Stimulated activated CD4-positive, alpha-beta T cell treated with anti-CD3 and anti-CD28 coated beads, TNF-alpha, amount 100 ng/mL, for 4 hours (primary cell): ENCODE data around the gene ASPDH.

Experiments
- DNase-seq, 3 experiments: peaks; one replicate each; pipeline ENCODE4 v3.0.0-alpha.2; 2020; ENCODE audit warnings: low read depth in 3 of 3

ASPDH gene

DNA sequence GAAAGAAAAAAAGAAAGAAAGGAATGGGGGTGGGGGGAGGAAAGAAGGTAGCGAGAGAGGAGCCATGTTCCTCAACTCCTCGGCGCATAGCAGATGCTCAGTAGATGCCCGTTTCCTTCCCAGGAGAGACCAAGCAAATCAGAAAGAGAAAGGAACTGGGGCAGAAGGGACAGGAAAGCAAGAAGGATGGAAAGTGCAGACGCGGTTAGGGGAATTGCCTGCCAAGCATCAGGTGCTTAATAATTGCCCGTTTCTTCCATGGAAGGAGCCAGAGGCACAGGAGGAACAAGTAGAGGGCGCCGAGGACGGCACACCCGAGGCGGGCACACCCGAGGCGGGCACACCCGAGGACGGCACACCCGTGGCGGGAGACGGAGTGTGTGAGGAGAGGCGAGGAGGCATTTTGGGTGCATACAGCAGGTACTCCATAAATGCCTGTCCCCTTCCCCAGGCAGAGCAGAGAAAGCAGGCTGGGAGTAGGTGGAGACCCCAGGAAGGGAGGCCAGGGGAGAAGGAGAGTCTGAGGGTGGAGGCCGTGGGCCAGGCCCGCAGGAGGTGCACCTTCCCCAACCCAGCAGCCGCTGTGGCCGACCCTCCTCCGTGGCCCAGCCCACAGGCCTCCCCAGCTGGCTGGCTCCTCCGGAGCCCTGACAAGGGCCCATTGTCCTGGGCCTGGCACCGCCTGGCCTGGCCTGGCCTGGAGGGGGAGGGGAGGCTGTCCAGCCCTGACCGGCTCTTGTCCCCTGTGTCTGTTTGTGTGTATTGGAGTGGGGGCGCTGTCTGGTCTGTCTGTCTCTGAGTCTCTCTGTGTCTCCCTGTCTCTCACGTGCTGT is 17.3 kb downstream of the ASPDH start:
- no peak for DNase-seq

DNA sequence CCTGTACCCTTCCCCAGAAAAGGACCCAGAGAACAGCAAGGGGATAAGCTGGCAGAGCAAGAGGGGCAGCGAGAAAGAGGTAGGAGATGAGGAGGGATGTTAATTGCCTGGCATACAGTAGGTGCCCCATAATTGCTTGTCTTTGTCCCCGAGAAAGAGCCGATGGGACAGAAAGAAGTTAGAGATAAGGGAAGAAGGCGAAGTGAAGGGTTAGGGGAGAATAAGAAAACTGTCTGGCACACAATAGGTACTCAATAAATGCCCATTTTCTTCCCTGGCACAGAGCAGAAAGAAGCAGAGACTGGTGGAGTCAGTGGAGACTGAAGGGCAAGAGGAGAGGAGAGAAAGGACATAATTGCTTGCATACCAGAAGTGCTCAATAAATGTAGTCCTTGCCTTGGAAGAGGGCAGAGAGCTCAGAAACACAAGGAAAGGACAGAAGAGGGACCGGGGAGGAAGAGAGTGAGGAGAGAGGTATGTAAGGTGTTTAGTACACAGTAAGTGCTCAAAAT is 18.6 kb downstream of the ASPDH start:
- DNase-seq: no peak

DNA sequence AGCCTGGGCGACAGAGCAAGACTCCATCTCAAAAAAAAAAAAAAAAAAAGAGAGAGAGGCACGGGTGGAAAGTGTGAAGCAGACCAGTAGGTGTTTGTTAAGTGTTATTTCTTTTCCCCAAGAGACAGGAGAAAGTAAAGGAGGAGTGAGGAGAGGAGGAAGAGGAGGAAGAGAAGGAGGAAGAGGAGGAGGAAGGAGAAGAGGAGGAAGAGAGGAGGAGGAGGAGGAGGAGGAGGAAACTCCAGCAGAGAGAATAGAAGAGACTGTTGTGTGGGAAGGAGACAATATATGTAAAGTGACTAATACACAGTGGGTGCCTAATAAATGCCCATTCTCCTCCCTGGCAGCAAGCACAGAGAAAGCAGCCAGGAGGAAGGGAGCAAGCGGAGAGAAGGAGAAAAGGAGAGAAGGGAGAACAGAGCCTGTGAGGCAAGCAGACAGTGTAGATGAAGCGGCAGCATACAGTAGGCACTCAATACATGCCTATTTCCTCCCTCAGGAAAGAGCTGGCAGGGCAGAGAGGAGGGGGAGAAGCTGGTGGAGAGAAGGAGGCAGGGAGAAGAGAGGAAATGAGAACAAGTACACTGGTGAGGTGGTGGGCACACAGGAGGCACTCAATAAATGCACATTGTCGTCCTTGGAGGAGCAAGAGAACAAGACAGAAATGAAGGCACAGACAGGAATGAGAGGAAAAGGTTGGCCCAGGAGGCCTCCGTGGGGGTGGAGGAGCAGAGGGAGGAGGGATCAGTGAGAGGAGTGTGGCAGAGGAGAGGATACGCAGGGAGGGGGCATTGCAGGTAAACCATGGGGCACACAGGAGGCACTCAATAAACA is 19.3 kb downstream of the ASPDH start:
- no peak for DNase-seq

DNA sequence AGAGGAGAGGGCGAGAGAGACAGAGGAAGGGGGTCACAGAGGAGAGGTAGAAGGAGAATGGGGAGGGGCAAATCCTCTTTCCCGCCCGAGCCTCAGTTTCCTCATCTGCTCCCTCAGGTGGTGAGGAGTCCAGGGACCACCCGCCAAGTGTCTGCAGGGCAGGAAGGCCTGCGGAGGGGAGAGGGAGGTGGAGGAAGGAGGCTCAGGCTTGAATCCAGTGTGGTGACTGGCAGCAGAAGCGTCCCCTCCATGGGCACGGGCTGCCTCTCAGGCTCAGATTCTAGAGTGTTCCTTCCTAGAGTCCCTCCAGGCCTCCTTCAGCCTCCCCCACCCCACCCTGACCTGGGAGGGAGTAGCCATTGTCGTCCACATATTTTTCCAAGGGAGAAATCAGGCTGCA is 20.5 kb downstream of the ASPDH start:
- no peak for DNase-seq

DNA sequence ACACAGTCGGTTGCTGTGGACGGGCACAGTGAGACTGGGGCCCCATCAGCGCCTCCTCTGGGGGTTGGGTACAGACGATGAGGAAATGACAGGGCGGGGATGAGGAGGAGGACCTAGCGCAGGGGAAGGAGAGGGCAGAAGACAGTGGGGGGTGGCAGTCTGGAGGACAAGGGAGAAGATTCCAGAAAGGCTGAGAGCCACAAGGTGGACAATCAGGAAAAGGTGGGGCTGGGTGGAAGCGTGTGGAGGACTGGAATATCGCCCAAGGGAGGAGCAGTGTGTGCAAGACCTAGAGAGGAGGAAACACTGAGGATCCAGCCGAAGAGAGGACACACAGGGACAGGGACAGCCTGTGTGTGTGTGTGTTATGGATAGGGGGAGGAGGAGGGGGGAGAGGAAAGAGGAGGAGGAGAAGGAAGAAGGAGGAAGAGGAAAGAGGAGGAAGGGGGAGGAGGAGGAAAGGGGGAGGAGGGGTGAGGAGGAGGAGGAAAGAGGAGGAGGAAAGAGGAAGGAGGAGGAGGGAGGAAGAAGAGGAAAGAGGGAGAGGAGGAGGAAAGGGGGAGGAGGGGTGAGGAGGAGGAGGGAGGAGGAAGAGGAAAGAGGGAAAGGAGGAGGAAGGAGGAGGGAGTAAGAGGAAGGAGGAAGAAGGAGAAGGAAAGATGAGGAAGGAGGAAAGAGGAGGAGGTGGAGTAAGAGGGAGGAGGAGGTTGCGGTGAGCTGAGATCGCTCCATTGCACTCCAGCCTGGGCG is 21.2 kb downstream of the ASPDH start:
- DNase-seq: no peak

DNA sequence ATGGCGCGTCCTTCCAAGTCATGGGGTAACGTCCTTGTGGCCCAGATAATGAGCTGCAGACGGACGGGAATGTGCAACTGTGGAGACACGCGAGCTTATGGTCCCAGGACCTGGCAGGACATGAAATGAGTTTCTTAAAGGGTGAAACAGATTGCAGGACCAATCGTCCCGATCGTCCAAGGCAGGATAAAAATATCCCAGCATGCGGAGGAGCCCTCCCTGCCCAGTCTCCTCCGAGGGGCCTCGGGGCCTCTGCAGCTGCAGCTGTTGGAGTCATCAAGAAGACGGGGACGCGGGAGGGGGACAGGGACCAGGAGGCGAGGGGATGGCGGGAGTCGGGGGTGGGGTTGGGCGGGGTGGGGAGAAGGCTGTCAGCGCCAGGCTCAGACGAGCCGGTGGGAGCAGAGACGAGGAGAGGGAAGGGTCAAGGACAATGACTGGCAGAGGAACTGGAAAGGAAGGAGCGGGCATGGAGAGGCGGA is 22.7 kb downstream of the ASPDH start:
- DNase-seq: no peak

DNA sequence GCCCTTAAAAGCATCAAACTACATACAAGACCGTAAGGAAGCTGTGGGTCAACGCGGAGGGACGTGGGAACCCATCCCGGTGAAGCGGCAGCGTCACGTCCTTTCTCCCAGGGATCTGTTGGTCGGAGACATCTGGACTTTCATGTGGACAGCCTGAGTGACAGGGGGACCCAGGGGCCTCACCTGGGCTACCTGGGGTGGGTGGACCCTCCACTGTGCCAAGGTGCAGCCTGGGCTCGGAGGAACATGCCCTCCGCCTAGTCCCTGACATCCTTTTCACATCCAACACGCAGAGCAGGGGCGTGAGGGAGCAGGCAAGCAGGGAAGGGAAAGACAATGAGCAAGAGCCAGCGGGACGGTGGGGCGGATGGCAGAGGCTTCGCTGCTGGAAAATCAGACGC is 23.3 kb downstream of the ASPDH start:
- no peak for DNase-seq

DNA sequence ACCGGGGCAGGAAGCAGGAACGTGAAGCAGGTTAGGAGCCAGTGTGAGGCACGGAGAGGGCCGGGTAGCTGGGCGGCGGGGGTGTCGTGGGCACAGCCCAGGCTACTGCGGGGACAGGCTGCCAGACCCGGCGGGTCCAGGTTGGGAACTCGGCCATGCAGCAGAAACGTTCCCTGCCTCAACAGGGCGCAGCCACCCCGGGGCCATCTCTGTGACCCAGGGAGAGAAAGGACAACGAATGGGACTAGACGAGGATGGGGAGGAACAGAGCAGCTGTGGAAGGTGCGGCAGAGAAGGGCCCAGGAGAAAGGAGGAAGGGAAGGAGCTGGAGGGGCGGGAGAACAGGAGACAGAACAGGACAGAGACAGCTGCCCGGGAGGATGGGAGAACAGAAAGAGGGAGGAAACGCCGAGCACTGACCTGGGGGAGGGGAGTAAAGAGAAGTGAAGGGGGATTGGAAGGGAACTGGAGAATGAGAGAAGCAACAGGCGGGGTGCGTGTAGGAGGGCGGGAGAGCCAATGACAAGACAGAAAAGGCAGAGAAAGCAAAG is 24.2 kb downstream of the ASPDH start:
- no peak for DNase-seq

DNA sequence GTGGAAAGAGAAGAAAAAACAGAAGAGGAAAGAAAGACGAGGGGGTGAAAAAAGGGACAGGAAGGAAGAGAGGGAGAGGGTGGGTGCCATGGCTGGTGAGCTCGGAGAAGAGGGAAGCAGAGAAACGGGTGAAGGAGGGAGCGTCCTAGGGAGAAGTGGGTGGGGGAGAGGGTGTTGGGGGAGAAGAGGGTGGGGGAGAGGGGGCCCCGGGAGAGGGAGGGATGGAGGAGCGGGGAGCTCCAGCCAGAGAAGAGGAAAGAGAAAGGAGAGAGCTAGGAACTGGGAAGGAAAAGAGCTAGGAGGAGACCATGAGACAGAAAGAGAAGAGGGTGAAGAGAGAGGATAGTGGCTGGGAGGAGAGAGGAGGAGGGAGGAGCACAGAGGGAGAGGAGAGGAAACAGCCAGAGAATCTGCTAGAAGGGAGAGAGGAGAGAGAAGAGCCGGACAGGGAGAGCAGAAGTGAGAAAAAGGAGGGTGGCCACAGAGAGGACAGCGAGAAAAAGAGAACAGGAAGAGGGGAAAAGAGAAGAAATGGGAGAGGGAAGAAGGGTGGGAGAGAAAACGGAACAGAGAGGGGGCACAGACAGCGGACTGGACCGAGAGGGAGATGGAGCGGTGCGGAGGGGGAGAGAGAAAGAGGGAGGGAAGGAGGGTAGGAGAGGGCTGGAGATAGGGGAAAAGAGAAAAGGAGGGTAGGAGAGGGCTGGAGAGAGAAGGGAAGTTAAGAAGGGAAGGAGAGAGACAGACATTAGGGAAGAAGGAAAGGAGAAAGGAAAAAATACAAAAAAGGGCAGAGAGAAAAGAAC is 25.1 kb downstream of the ASPDH start:
- no peak for DNase-seq

DNA sequence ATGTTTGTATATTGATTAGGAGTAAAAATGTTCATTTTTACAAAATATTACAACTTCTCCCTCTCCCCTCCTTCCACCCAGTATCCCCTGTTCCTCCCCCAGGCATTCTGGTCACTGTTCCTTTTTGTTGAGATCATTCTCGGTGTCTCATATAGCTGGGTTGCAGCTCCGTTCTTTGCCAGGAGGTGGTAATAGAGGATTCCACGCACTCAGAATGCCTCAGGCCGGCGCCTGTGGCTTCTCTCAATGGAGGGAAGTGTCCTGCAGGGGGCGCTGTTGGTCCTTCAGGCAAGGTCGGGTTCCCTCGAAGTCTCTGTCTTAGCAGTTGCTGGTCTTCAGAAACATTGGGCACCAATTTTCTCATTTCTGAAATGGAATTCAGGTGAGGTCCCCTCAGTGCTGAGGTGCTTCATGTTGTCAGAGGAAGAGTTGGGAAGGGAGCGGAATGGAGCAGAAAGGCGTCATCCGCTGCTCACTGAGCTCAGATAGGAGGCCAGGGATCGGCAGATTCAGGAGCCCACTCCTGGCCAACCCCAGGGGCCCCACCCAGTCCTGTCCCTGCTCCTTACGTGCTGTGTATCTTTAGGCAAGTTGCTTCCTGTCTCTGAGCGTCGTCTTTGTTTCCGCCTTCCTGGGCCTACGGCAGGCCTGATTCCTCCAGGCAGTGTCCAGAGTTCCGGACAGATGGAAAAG is 26.7 kb downstream of the ASPDH start:
- no peak for DNase-seq

DNA sequence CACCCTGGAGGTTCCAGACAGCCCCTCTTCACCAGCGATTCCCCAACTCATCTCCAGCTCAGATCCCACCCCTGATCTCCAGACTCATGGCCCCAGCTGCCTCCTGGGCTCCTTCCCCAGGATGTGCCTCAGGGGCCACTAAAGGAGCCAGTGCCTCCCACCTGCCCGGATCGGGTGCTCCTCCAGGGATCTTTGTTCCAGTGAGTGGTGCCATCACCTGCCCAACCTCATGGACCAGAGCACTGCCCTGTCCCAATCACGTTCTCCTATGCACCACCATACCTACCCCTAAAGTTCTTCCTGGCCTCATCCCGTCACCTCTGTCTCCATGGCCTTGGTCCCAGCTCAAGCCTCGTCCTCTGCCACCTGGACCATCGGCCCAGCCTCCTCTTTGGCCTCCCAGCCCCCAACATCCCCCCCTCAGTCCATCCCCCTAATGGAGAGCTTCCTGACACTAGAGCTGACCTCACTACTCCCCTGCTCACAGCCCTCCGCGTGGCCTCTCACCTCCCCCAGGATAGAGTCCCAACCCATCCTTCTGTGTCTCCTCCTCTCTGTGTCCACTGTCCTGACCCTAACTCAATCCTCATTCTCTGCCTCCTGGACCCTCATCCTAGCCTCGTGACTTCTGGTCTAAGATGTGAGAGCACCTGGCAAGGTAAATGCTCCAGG is 28.3 kb downstream of the ASPDH start:
- DNase-seq: no peak

DNA sequence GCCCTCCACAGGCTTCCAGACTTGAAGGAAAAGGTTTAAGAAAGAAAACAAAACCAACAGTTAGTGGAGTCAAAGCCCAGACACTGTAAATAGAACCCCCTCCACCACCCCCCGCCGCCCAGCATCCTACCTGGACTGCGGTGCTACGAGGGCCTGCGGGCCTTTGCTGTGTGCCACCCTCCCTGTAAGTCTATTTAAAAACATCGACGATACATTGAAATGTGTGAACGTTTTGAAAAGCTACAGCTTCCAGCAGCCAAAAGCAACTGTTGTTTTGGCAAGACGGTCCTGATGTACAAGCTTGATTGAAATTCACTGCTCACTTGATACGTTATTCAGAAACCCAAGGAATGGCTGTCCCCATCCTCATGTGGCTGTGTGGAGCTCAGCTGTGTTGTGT is 30.8 kb downstream of the ASPDH start:
- DNase-seq: no peak

DNA sequence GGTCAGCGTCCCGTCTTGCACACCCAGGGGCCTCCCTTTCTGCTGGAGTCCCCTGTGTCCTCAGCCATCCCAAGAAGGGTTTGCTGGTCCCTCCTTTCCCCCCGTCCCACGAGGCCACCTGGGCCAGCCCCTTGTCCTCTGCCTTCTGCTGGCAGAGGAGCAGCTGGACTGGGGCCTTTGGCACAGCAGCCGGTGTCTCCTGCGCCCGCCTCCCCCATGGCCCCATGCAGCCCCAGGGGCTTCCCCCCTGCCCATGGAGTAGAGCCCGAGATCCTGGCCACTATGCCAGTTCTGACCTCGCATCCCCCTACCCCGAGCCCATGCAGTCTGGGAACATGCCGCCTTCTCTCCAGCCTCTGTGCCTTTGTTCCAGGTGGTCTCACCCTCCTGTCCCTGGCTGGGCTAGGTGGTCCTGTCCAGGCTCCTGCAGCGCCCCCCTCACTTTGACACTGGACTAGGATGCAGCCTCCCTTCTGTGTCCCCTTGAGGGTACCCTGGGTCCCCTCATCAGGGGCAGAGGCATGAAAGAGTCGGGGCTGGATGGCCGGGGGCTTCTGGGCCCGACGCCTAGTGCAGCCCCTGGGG is 31.4 kb downstream of the ASPDH start:
- no peak for DNase-seq

DNA sequence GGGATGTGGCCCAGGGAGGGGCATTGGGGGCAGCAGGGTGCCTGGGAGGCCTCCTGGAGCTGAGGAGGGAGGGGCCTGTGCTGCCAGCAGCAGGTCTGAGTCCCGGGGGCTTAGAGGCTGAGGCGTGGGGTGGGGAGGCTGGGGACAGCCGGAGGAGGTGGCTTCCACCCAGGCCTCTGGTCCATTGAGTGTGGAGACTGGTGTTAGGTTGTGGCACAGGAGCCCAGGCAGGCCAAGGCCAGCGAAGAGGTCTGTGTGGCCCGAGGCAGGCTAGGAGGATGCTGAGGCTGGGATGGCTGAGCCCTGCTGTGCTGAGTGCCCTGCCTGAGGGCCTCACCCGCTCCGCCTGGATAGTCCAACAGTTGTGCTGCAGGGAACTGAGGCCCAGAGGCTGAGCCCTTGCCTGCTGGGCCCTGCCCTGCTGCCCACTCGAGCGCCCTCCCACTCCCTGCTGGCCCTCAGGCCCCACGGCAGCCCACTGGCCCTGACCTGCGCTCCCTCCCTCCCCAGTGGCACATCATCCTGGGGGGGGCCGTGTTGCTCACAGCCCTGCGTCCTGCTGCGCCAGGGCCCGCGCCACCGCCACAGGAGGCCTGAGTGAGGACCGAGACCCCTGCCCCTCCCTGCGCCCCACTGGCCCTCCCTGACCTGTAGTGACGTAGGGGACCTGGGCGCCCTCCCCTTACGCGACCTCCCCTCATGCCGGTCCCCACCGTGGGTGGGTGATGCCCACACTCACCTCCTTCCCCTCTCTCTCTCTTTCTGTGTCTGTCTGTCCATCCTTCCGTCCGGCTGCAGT is 32.2 kb downstream of the ASPDH start:
- no peak for DNase-seq

DNA sequence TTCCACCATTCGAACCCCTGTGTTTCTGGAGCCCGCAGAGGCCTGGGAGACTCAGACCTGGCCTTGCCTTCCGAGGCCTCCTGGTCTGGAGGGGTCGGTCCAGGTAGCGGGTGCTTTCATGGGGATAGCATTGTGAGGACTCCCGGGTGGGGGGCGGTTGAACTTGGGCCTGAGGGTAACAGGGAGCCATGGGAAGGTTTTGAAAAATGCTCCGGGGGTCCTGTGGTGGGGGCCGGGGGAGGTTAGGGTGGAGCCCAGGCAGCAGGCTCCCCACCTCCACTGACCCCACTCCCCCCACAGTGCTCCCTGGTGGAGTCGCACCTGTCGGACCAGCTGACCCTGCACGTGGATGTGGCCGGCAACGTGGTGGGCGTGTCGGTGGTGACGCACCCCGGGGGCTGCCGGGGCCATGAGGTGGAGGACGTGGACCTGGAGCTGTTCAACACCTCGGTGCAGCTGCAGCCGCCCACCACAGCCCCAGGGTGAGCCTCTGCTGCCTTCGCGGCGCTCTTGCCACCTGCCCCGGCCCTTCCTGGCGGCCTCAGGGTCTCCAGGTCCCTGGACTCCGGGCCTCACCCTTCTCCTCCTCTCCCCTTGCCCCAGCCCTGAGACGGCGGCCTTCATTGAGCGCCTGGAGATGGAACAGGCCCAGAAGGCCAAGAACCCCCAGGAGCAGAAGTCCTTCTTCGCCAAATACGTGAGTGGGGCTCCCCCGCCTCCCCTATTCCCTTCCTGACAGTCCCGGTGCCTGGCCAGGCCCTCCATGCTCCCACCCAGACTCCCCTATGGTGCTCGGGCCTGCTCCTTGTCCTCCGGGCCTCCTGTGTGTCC is 33.2 kb downstream of the ASPDH start:
- DNase-seq: no peak

DNA sequence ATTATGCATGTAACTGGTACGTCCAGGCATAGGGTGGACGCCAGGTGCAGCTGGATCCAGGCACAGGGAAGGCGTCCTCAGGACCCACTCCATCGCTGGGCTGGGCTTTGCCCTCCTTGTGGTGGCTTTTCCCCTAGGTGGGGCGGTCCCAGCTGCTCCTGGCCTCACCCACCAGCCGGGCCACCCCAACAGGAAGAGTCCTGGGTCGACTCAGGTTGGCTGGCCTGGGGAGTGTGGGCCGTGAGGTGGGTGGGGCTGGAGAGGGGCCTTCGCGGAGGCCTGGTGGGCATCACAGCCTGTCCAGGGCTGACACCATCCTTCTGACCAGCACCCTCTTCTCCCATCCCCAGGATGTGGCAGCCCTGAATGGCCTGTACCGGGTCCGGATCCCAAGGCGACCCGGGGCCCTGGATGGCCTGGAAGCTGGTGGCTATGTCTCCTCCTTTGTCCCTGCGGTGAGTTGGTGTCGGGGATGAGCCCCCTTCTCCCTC is 33.9 kb downstream of the ASPDH start:
- no peak for DNase-seq
